NOMO-1 treated with dmso at 0.1 percent for 144 hours (cell line): ENCODE measurements around the gene KCNQ5.

Source experiments
- DNase-seq: peaks from one replicate; lab custom pipeline; 2025; ENCODE audit not compliant: unreplicated experiment; lab: John Stamatoyannopoulos, UW

The KCNQ5 gene

DNA sequence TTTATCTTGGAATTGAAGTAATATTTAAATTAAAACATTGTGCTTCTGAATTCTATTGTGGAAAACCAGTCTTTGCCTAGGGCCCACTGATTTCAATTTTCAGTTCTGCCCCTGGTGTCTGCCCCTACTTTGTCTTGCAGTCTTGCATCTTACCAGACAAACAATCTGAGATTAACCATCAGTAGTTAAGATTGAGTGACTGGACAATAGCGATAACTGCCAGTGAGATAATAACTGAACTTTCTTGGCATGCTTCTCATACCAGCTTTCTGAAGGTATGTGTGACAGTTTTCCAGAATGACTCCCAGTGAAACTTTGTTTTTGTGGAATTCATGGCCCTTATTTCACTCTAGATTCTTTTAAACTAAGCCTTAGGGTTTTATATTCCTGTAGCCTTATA, 53.5 kb downstream of the KCNQ5 start:
- no peak for DNase-seq

DNA sequence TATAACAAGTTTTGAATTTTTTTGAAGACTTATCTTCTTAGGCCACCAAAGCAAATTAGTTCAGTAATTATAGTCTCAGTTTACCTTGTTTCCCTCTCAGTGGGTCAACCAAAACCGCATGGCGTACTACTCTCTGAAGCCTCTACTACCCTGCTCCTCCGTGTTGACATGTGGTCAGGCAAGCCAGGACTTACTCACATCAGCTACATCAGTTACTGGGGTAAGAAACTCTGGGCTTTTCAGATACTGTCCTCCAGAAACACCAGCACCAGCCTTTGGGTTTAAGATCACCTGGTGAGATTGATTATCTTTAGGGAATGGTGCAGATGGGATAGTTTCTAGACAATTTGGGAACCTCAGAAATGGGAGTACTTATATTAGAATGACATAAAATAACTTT, 55.1 kb downstream of the KCNQ5 start:
- DNase-seq = no peak

DNA sequence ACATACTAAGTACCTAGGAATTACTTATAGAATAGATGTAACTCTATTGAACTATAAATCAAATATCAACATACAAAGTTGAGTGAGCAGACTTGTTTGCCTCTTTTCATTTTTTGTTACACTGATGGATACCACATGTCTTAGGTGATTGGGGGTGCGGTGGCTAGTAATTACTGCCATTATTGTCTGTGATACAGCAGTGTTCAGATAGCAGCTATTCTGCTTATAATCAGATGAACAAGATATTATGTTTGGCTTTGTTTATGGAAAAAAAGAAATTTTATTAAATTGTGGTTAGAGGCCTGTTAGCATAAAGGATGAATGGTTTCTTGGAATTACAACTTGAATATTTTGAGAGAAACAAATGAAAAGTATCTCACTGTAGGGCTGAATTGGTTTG, 55.9 kb downstream of the KCNQ5 start:
- no peak for DNase-seq

DNA sequence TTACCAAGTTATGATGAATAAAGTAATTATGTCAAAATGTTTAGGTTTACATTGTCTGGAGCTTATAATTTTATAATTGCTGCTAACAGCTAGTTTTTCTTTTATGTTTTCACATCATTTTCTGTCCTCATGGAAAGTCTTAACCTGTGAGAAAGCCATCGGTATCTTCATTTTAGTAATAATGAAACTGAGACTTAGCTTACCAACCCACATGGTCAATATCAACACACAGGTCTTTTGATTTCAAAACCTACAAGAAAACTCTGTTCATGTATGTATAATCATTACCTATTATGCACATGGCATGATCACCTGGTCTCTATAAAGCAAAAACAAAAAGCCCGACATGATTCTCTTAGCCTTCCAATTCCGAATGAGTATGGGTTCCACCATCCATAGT, 61.9 kb downstream of the KCNQ5 start:
- DNase-seq = no peak

DNA sequence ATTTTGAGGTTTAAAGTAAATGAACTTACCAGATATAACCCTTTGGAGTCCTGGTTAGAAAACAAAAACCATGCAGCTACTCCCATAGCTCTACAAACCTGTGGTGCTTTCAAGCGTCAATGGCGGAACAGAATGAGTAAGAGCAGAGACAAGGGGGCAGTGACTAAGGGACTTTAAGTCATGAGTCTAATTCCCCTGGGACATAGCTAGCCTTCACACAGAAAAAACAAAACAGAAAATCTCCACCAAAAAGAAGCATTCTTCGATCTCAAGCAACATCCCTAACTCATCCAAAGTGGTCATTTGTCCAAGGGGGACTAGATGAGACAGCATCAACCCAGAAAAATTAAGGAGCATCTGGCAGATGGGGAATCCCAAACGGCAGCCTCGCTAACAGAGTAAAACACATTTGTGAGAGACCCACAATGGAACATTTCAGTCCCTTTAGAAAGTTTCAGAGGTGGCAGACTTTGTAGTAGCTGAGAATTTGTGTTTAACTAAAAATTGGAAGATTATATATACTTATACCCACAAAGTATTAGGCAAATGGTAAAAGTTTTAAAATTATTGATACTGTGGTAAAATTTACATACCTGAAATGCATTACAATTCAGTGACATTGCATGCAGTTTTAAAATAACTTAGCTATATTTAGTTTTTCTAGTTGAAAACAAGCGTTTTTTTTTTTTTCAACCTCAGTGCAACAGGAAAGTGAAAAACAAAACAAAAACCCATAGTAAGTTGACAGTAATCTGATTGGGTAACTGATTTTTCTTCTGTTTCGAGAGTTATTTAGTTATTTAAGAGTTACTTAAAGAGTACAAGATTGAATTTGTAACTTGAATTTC, 67.5 kb downstream of the KCNQ5 start:
- DNase-seq = no peak

DNA sequence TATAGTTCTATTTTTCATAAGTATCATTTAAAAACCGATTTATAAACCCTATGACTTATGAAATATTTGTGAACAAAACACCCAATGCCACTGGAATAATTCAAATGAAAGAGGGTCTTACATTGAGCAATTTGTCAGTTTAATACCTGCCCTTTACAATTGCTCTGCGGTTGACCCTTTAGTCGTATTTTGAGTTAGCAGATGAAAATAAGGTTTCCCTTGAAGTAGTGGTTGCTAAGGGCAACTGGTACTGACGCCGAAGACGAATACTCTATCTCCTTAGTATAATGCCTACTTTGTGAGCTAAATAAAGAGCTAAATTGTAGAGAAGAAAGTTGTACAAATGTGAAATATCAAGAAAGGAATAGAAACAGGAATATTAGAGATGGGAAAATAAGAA, 69.4 kb downstream of the KCNQ5 start:
- DNase-seq = no peak

DNA sequence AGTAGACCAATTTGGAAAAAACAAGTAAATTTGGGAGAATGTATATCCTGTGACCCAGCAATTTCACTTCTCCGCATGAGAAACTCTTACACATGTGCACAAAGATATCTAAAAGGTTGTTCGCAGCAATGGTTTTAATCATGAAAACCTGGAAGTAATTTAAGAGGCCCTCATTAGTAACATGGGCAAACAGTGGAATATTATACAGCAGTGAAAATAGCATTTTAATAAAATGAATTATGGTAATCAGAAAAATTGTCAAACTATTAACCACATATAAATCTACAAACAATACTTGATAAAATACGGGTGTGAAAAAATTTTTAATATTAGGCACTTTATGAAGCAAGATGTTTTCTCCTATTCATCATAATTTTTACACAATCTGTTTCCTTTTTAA, 74.2 kb downstream of the KCNQ5 start:
- DNase-seq = no peak

DNA sequence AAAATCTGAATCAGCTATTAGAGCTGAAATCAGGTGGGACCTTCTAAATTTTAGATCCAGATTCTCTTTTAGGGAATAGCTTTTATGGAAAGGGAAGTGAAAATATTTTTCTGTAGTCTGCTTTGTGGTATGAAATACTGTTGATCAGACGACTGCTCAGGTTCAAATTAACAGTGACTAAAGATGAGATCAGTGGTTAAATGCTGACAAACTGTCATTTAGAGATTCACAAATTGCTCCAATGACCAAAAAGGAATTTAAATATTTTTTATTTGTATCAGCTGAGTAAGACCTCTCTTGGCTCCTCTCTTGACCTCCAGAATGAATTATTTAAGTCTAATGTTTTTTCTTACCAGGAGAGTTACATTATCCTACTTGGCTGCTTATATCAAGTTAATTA, 77.3 kb downstream of the KCNQ5 start:
- no peak for DNase-seq

DNA sequence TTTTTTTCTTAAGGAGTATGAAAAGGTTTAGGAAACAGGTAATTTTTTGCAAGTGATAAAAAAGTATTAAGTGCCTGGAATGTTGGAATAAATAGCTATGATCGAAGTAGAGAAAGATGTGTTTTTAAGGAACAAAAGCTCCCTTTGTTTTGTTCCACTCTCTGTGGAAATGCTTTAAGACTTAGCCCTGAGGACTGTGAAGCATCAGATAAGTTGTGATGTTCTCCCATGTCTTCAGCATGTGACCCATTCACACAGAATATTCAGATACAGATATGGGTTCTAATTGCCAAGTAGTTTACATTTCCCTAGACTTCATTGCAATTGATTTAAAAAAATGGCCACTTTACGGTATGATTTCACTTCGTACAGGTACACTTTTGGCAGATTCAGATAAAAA, 80.6 kb downstream of the KCNQ5 start:
- DNase-seq = no peak

DNA sequence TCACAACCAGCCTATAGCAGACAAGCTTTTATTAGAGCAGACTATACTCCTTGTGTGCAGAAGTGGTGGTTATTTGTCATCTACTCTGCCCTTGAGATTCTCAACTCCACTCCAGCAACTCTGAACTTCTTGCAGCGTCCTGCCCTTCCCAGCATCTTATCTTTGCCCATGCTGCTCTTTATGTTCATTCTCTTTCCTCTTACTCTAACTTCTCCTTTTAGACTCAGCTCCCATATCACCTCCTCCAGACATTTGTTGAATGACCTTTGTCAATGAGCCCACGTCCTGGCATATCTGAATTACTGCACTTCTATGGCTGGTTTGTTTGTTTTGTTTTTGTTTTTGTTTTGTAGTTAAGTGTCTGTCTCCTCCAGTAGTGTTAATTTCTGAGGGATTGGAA, 81.2 kb downstream of the KCNQ5 start:
- DNase-seq = no peak

DNA sequence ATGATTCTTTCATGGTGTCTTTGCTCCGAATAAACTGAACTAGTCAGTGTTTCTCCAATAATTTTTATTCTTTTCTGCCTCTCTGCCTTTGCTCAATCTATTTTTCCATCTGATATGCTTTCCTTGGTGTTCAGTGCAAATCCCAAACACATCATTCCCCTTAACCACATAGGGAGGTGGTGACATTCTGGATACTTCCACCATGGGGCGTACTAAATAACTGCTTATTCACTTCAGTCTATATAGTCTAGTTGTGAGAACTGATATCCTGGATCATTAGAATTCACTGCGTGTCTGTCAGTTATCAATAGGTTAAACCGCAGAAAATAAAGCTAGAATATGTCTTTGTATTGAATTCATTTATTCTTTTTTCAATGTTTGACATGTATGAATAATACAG, 83.1 kb downstream of the KCNQ5 start:
- DNase-seq = no peak

DNA sequence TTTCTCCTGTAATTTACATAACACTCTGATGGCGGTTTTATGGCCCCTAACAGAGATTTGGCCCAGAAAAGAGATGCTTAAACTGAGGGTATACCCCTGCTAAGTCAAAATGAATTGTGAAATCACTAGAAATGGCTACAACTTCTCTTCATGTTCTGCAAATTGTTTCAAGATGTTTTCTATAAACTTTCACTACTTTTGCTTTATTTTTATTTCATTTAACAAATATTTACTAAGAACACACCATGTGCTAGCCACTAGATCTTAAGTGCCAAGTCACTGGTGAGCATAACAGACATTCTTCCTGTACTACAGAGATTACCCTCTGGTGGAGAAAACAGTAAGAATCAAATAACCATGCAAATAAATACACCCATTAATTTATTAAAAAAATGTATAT, 87.6 kb downstream of the KCNQ5 start:
- DNase-seq = no peak

DNA sequence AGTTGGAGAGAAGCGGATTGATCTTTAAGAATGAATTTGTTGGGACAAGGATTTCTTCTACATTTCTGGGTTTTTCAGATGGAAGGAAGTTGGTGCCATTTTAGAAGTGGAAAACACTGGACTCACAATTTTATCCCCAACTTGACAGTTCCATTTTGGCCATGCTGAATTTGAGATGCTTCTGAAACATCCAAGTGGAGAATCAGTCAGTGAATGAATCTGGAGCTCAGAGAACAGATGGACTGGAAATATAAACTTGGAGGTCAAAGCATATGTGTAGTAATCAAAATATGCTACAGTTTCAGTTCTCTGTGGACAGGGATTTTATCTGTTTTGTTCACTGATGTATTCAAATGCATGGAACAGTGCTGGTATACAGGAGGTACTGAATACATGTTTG, 89.9 kb downstream of the KCNQ5 start:
- DNase-seq = no peak

DNA sequence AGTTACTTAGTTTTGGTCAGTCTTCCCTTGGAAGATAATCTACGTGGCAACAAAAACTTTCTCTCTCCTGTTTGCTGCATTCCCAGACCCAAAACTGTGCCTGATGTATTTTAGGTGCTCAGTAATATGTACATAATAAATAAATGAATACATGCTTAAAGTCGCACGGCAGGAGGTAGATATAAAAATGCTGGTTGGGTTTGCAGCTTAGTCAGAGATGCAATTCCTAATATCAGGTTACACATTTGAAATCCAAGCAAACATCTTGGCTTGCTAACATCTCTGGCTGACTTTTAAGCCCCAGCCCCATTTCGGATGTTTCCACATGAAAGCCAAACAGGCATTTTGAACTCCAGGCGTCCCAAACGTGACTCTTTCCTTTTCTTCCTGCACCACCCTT, 91.0 kb downstream of the KCNQ5 start:
- DNase-seq = no peak

DNA sequence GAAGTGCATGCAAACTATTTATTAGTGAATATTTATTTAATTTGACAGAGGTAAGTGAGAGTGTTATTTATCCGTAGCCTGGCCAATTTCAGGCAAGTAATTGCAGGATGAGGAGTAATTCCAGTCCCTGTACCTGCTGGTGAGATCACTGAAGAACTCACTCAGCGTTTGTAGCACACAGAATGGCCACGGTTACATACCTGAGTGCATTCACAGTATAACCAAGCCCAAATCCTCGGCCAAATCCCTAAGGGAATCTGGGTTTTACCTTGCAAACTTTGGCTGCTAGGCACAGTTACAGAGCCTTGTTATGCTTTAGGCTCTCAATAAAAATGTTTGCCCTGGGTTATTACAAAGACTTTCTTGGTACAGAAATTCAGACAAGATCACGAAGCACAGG, 93.3 kb downstream of the KCNQ5 start:
- DNase-seq = no peak

DNA sequence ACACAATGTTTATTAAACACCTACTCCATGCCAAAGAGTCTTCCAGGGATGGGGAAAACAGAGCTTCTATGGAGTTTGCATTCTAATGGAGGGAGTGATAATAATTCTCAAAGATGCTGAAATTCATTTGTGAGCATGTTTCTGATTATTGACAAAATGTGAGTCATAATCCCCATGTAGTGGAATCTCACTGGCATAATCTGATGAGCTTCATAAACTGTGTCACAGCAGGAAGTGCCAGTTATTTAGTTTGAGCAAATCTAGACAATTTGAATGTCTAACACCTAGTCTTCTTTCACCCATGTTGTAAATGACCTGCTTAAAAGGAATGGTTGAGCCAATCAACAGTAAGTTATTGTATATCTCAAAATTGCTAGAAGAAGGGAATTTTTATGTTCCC, 95.1 kb downstream of the KCNQ5 start:
- no peak for DNase-seq

DNA sequence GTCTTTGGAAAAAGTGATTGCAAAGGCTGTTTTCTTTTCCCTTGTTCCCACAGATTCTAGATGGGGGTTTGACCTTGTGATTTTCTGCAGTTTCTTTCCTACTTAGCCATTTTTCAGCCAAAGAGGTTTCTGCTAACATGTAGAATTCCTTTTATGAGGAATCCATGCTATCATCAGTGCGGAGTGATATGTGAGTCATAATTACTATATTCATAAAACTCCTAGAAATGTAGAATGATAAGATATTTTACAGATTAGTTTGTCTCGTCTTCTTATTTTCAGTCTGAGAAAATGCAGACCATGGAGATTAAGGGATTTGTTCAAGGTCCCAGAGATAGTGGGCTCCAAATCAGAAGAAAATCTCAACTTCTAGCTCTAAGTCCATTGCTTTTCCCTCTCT, 98.6 kb downstream of the KCNQ5 start:
- DNase-seq = no peak

DNA sequence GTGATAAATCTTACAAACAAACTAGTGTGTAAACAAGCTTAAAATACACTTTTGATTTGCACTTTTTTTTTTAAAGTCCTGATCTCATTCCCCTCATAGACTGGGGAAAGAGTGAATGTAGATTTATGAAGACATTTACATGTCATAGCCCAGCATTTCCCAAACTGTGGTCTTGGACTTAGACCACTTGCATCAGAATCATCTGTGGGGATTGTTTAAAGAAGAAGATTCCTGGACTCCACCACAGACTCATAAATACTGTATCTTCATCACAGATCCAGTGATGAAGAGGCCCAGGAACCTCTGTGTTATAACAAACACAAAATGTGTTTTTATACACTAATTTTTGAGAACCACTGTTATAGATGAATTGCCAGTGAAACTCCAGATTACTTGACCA, 99.5 kb downstream of the KCNQ5 start:
- DNase-seq = no peak

DNA sequence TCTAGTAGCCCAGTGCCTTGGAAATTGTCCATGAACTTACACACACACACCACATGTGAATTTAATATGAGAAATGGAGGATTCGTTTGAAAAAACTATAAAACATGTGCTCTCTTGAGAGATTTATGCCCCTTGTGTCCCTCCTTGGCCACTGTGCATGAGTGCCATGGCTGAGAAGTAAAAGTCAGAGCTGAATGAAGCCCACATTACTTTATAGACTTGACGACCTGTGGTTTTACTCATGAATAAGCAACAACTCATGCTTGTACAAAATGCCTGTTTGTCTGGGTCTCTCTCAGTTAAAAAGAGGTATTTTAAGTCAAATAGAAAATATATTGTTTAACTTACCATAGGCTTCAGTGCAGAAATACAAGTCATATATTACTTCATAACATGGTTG, 102.7 kb downstream of the KCNQ5 start:
- no peak for DNase-seq

DNA sequence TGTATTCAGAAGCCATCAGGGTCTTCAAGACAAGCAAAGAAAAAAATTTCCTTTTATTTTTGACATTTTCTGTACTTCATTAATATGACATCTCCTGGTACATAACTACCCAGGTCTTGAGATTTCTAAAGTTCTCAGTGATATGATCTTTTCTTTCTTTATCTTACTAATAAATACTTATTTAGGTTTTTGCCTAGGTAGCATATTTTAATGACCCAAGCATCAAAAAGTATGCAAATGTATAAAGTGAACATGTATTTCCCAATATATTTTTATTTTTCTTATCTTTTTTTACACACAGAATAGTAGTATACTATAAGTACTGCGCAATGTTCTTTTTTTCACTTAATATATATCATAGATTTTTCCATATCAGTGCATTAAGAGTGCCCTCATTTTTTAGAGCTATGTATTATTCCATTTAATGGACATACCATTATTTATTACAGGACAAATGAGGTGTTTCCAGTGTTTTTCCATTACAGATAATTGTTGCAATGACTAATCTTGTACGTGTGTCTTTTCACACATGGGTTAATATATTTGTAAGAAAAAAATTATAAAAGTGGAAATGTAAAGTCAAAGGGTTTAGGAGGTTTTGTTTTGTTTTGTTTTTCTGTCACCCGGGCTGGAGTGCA, 107.0 kb downstream of the KCNQ5 start:
- DNase-seq = no peak

DNA sequence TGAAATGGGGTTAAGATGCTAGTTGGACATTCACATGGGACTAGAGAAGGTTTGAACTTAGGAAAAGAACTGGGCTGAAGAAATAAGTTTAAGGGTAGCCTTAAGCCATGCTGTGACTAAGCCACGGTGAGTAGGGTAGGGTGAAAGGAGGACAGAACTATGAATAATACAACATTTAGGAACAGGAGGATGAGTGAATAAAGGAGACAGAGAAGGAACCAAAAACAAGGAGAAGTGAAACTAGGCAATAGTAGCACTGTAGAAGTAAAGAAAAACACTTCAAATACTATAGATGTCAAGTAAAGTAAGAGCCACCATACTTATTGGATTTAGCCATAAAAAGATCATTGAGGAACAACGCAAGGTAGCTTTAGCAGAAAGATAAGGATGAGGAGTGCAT, 111.2 kb downstream of the KCNQ5 start:
- peak; percentile 13 for DNase-seq

DNA sequence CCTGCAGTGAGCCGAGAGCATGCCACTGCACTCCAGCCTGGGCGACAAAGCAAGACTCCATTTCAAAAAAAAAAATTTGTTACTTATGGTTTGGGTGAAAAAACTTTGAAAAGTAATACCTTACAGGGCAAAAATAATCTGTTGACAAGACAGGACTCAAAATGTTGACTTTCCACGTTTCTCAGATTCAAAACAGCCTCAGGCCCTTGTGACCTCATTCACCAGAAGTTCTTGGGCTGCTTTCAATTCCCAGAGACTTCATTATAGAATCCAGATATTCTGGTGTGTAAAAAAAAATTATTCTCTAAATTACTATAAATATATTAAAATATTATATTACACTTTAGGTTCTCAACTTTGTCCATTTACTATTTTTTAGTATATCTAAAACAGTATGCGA, 116.2 kb downstream of the KCNQ5 start:
- DNase-seq = no peak

DNA sequence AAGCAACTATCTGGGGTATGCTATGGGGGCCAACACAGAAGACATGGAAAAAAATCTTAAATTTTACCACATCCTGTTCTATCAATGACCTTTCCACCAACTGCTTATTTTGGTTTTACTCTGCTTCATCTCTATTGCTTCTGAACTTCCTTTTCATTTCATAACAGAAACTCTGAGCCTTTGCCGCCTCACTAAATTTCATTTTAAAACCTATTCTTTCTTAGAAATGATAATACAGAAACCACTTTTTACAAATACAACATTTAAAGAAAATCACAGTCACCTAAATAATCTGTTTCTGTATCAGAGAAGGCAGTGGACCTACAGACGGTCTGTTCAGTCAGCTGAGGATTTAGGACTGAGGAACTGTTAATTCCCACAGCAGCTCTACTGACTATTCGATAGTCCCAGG, 117.5 kb downstream of the KCNQ5 start:
- DNase-seq = no peak
